HFFc6 (cell line): ENCODE data around the gene PLD1. TPM values are rescaled to one million over a fixed set of nuclear protein-coding genes. Genes with fewer than 3 reads are reported as not detected.

Experiments
- DNase-seq: peaks from one replicate; pipeline ENCODE4 v3.0.0-alpha.2; 2018
- H3K27ac Mint-ChIP-seq: 2 replicates; pipeline ENCODE4 v1.8.0; 2020; ENCODE audit warnings: mild to moderate bottlenecking, mixed read lengths
- H3K27me3 Mint-ChIP-seq: 2 replicates; pipeline ENCODE4 v1.8.0; 2021; ENCODE audit warnings: mild to moderate bottlenecking, moderate library complexity, mixed read lengths; ENCODE audit not compliant: insufficient read depth
- H3K36me3 Mint-ChIP-seq: 2 replicates; pipeline ENCODE4 v1.8.0; 2021; ENCODE audit warnings: low read depth, mixed read lengths
- H3K4me1 Mint-ChIP-seq: 2 replicates; pipeline ENCODE4 v1.8.0; 2020; ENCODE audit warnings: low read depth, mixed read lengths
- H3K4me3 Mint-ChIP-seq: 2 replicates; pipeline ENCODE4 v1.8.0; 2020; ENCODE audit warnings: mild to moderate bottlenecking, moderate library complexity, mixed read lengths
- H3K9me3 Mint-ChIP-seq: 2 replicates; pipeline ENCODE4 v1.8.0; 2020; ENCODE audit warnings: mild to moderate bottlenecking, mixed read lengths
- CTCF ChIP-seq: fragments of 200-600 bp; sonication (generic); IDR thresholded peaks from 2 replicates; pipeline ENCODE4 v1.5.0; 2021; ENCODE audit warnings: antibody characterized with exemption, mild to moderate bottlenecking
- total RNA-seq, 6 experiments: library from RNA; stranded (reverse); fragmentation: NEBNext Ultra II Directional; extraction: Animal tissue kit (Norgen Biotek cat#: 25700); gene quantifications; 2 replicates in 1 of 6; 3 replicates in 5 of 6; pipeline ENCODE4 v1.2.3, GENCODE V29; 2021

PLD1 gene
- total RNA-seq, 6 experiments from 2014 or later = 4.1 to 6.0 (median 5.3) TPM

- Mint-ChIP-seq H3K36me3 (no peaks in the 10 kb centered on the region), H3K27ac (no peak overlapping the region), H3K4me1 (peaks cover 9% of the 10 kb centered on the region), H3K9me3 (no peaks in the 10 kb centered on the region), H3K27me3 (no peaks in the 10 kb centered on the region; the same call in 1 of the 2 replicates), H3K4me3 (no peak overlapping the region)
- DNase-seq = no peak
- TF ChIP-seq CTCF = no peak
Observed at GRCh38 chr3:171616798-171617197, 193.5 kb downstream of the PLD1 start.

GRCh38 chr3:171615686-171616085 lies 194.6 kb downstream of the PLD1 start:
- no peaks in the 10 kb centered on the region; the same call in 1 of the 2 replicates for H3K4me1 Mint-ChIP-seq
- H3K4me3 Mint-ChIP-seq = no peak overlapping the region
- TF ChIP-seq CTCF = no peak
- no peak for DNase-seq
- H3K9me3 Mint-ChIP-seq = no peaks in the 10 kb centered on the region
- H3K27ac Mint-ChIP-seq = no peak overlapping the region
- H3K36me3 Mint-ChIP-seq = no peaks in the 10 kb centered on the region
- H3K27me3 Mint-ChIP-seq = no peaks in the 10 kb centered on the region; the same call in 1 of the 2 replicates

DNA sequence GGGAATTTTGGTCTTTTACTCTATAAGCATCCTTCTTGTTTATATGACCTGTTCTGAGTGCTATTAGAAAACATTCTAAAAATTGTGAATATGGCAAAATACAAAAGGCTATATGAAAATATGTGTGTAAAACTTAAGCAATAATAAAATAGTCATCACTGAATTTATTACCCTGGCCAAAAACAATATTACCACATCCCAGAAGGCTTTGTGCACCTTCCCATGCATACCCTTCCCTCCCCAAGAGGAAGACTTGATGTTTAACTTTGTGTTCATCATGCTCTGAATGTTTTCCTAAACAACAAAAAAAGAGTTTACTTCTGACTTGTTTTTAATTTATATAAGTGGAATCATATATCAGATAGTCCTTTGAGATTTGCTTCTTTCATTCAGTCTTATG lies 195.0 kb downstream of the PLD1 start:
- TF ChIP-seq CTCF = no peak
- H3K36me3 Mint-ChIP-seq = no peaks in the 10 kb centered on the region
- H3K4me3 Mint-ChIP-seq = no peak overlapping the region
- H3K9me3 Mint-ChIP-seq = no peaks in the 10 kb centered on the region
- H3K27me3 Mint-ChIP-seq = no peaks in the 10 kb centered on the region; the same call in 1 of the 2 replicates
- H3K4me1 Mint-ChIP-seq = no peaks in the 10 kb centered on the region
- H3K27ac Mint-ChIP-seq = no peak overlapping the region
- no peak for DNase-seq

GRCh38 chr3:171614318-171614921 lies 195.9 kb downstream of the PLD1 start:
- Mint-ChIP-seq H3K4me3 (no peak overlapping the region), H3K27ac (no peak overlapping the region), H3K27me3 (no peaks in the 10 kb centered on the region; the same call in 1 of the 2 replicates), H3K9me3 (no peaks in the 10 kb centered on the region), H3K4me1 (no peaks in the 10 kb centered on the region), H3K36me3 (no peaks in the 10 kb centered on the region)
- no peak for DNase-seq
- peak; percentile 65 for TF ChIP-seq CTCF

DNA sequence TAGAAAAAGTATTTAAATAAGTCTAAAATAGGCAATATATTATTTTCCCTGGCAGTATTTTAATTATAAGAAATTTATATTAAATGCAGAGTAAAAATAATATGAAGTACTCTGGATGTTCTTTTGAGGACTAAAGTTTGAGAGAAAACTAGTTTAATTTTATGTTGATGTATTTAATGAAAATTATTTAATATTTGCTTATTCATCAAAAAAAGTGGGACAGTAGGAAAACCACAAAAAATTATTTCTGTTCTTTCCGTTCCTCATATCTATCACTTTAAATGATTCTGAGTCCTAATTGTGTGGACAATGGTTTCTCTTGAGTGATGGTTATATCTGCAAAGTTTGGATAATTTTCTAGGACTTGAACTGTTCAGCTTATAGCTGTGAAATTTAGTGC lies 202.8 kb downstream of the PLD1 start:
- no peaks in the 10 kb centered on the region for H3K9me3 Mint-ChIP-seq
- H3K4me1 Mint-ChIP-seq = no peaks in the 10 kb centered on the region; the same call in 1 of the 2 replicates
- TF ChIP-seq CTCF = no peak
- H3K27ac Mint-ChIP-seq = no peak overlapping the region
- no peak for DNase-seq
- no peaks in the 10 kb centered on the region for H3K27me3 Mint-ChIP-seq
- no peaks in the 10 kb centered on the region for H3K36me3 Mint-ChIP-seq
- H3K4me3 Mint-ChIP-seq = no peak overlapping the region
